ENCODE data around the gene C2CD4C.

- TF ChIP-seq ZNF274 (IDR thresholded peaks at IDR 0.05; ENCODE audit: low read depth, low read length), result no peak
- no peak for TF ChIP-seq SUZ12 (IDR thresholded peaks at IDR 0.05; ENCODE audit: extremely low read depth, insufficient read depth, insufficient read length)
Measured at GRCh38 chr19:383040-383439, 25.9 kb downstream of the C2CD4C start.
